ENCODE results near the gene TMEM156. TPM values are rescaled to one million over a fixed set of nuclear protein-coding genes. Genes with fewer than 3 reads are reported as not detected.
A peak's percentile ranks its signal among the peaks of the same experiment; 100 is the strongest.

The TMEM156 gene
- total and polyA plus RNA-seq, 10 donors, result 10.5 to 76.1 (median 17.0) TPM

DNA sequence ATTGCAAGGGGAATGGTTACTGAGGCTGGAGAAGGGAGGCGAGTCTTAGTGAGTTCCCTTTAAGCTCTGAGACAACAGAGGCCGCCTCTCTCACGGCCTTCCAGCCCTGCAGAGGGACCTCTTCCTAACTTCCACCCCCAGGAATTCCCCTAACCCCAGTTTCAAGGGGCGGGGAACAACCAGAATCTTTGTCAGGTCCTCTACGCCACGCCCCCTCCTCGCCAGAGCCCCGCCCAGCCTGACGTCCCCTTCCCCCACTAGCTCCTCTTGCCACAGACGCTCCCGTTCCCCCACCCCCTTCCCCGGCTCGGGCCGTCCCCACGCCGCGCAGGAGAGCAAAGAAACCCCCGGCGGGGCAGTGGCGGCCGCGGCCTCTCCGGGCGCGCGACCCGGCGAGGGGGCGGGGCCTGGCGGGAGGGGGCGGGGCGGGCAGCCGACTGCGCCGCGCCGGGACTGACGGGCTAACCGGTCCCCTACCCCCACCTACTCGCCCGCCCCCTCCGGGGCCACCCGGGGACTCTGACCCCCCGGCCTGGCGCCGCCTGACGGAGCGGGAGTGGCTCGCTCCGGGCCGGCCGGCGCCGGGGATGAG is 12.3 kb upstream of the TMEM156 start:
- peak overlapping the region; percentile 93 to 98 (median 96) for H3K27ac ChIP-seq
- peaks cover 21 to 65% (median 53%) of the 10 kb centered on the region in 6 donors for H3K4me1 ChIP-seq
- no peaks in the 10 kb centered on the region for H3K9me3 ChIP-seq
- DNase-seq, result peak; percentile 99
- no peaks in the 10 kb centered on the region for H3K27me3 ChIP-seq (replicated peaks in 1 of 7)
- H3K36me3 ChIP-seq, result no peaks in the 10 kb centered on the region
- peak overlapping the region; percentile 51 to 92 (median 66) for H3K4me3 ChIP-seq
- TF ChIP-seq CTCF (IDR thresholded peaks at IDR 0.05 in 8 of 11, conservative IDR thresholded peaks at IDR 0.05 in 3 of 11) (peak in 1 of 11 experiments; percentile 27), POLR2AphosphoS5 (IDR thresholded peaks at IDR 0.05) (peak; percentile 65 to 80 (median 74)), POLR2A (IDR thresholded peaks at IDR 0.05) (no peak)
- intact Hi-C loops (cut with DNase I; ENCODE audit: low total_unique reads), result no loop called here
- 0 to 1% (median 0%) methylated on average over 14 to 53 of the region's 54 CpGs for WGBS, 5 donors

- Histone ChIP-seq H3K36me3 (no peaks in the 10 kb centered on the region), H3K4me1 (peaks cover 21 to 60% (median 49%) of the 10 kb centered on the region in 6 donors), H3K27ac (peak overlapping the region; percentile 93 to 98 (median 96)), H3K27me3 (replicated peaks in 1 of 7) (no peaks in the 10 kb centered on the region), H3K4me3 (peak overlapping the region; percentile 51 to 92 (median 66)), H3K9me3 (no peaks in the 10 kb centered on the region)
- WGBS, 5 donors, result 2 to 8% (median 4%) methylated on average over 8 of the region's 8 CpGs
- no peak for TF ChIP-seq POLR2A (IDR thresholded peaks at IDR 0.05)
- no peak for TF ChIP-seq POLR2AphosphoS5 (IDR thresholded peaks at IDR 0.05)
- TF ChIP-seq CTCF (IDR thresholded peaks at IDR 0.05 in 8 of 11, conservative IDR thresholded peaks at IDR 0.05 in 3 of 11), result no peak
- intact Hi-C loops (cut with DNase I; ENCODE audit: low total_unique reads), result no loop called here
- no peak for DNase-seq
Measured at GRCh38 chr4:39043861-39044363, 11.7 kb upstream of the TMEM156 start.

DNA sequence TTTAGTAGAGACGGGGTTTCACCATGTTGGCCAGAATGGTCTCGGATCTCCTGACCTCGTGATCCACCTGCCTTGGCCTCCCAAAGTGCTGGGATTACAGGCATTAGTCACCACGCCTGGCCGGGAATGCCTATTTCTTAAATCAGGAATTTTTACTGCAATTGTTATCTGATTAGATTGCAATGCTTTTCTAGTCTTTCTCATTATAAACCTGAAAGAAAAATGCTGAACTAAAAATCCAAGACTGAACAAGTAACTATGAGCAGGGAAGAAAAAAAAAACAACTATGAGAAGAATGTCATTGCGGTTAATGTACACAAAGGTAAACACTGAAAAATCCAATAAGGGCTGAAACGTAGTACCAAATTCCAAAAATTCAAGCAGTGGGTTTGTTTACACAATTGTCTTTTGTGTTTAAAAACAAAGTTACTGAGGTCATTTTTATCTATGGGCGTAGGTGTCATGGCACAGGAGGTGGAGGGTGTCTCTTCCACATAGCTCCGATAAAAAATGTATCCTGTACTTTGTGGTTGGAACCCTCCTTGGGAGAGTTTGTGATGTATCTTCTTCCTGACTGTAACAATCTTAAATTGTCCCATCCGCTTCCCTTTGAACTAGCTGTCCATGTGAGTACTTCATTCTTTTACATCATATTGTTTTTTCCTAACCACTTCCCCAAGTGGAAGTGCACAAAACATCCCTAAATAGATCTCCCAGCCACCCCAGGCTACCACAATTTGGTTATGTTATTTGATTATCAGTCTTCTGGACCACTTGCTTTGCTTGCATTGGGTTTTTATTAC is 11.1 kb upstream of the TMEM156 start:
- Histone ChIP-seq H3K27ac (peak overlapping the region; percentile 93 to 98 (median 96)), H3K9me3 (no peaks in the 10 kb centered on the region), H3K4me1 (peaks cover 16 to 59% (median 42%) of the 10 kb centered on the region in 6 donors), H3K36me3 (no peaks in the 10 kb centered on the region), H3K4me3 (peak overlapping the region in 7 of 8 donors; percentile 51 to 92 (median 67)), H3K27me3 (replicated peaks in 1 of 7) (no peaks in the 10 kb centered on the region)
- WGBS, 5 donors, result 68 to 76% (median 70%) methylated on average over 10 of the region's 10 CpGs
- no peak for DNase-seq
- no peak for TF ChIP-seq CTCF (IDR thresholded peaks at IDR 0.05 in 8 of 11, conservative IDR thresholded peaks at IDR 0.05 in 3 of 11)
- TF ChIP-seq POLR2AphosphoS5 (IDR thresholded peaks at IDR 0.05), result peak in 1 of 3 donors; percentile 42
- intact Hi-C loops (cut with DNase I; ENCODE audit: low total_unique reads), result no loop called here

DNA sequence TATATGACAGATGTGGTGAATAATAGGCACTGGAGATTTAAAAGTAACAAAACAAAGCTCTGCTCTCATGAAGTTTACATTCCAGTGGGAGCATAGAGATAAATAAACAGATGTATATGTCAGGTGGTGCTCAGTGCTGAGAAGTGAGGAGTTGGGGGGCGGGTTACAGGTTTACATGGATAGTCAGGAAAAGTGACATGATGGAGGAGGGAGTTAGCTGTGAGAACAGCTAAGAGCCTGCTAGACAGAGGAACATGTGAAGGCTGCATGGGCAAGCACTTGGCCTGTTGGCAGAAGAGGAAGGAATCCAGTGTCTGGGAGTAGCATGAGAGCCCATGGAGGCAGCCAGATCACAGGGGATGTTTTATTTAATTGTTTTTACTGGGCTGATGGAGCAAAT is 10.2 kb upstream of the TMEM156 start:
- no peak for DNase-seq
- intact Hi-C loops (cut with DNase I; ENCODE audit: low total_unique reads), result no loop called here
- Histone ChIP-seq H3K27ac (peak overlapping the region in 2 of 8 donors; percentile 96 to 97), H3K4me1 (peaks cover 10 to 59% (median 37%) of the 10 kb centered on the region in 6 donors), H3K9me3 (no peaks in the 10 kb centered on the region), H3K4me3 (no peak overlapping the region), H3K36me3 (no peaks in the 10 kb centered on the region), H3K27me3 (replicated peaks in 1 of 7) (no peaks in the 10 kb centered on the region)
- TF ChIP-seq CTCF (IDR thresholded peaks at IDR 0.05 in 8 of 11, conservative IDR thresholded peaks at IDR 0.05 in 3 of 11) (no peak), POLR2A (IDR thresholded peaks at IDR 0.05) (no peak), POLR2AphosphoS5 (IDR thresholded peaks at IDR 0.05) (no peak)
- 85 to 97% (median 96%) methylated on average over 1 of the region's 1 CpG for WGBS, 5 donors

All from spleen (tissue), 11 donors.